ENCODE data around the gene LY9.

Gene LY9

DNA sequence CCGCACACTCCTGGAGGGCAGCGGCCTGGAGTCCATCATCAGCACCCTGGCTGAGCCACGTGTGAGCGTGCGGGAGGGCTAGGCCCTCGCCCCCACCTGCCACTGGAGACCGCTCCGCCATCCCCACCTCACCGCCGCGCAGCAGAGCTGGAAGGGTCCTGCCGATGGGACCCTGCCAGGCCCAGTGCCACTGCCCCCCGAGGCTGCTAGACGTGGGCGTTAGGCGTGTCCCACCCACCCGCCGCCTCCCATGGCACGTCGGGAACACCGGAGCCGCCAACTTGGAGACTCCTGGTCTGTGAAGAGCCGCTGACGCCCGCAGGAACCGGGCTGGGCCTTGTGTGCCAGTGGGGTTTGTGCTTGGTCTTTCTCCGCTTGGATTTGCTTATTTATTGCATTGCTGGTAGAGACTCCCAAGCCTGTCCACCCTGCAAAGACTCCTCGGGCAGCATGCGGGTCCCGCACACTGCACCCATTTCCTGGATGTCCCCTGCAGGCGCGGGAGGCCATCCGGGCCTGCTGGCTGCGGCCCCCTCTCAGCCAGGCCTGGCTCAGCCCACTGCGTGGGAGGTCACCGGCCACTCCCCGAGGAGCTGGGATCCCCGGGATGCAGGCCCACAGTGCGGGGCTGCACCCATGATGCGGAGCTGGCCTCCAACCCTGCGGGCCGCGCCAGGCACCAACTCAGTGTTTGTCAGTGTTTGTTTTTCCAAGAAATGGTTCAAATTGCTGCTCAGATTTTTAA lies 6.0 kb downstream of the LY9 start:
- no peak for FAIRE-seq

- FAIRE-seq: no peak
Observed at GRCh38 chr1:160806109-160806665, 10.2 kb downstream of the LY9 start.

DNA sequence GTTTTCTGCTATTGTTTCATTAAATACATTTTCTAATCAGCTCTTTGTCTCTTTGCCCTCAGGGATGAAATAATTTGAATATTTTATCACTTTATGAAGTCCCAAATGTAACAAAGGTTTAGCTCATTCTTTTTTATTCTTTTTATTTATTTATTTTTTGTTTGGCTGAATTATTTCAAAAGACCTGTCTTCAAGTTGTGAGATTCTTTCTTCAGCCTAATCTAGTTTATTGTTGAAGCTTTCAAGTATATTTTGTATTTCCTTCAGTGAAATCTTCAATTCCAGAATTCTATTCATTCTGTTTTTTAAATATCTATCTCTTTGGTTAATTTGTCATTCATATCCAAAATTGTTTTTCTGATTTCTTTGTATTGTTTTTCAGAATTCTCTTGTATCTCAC lies 10.8 kb downstream of the LY9 start:
- FAIRE-seq: no peak

GRCh38 chr1:160807247-160807646 lies 11.3 kb downstream of the LY9 start:
- FAIRE-seq: no peak

GRCh38 chr1:160807738-160808137 lies 11.8 kb downstream of the LY9 start:
- FAIRE-seq: no peak

- FAIRE-seq: no peak
Observed at GRCh38 chr1:160808289-160808688, 12.3 kb downstream of the LY9 start.

GRCh38 chr1:160810486-160810885 lies 14.5 kb downstream of the LY9 start:
- FAIRE-seq: no peak

- FAIRE-seq: no peak
Observed at GRCh38 chr1:160811147-160811546, 15.2 kb downstream of the LY9 start.

DNA sequence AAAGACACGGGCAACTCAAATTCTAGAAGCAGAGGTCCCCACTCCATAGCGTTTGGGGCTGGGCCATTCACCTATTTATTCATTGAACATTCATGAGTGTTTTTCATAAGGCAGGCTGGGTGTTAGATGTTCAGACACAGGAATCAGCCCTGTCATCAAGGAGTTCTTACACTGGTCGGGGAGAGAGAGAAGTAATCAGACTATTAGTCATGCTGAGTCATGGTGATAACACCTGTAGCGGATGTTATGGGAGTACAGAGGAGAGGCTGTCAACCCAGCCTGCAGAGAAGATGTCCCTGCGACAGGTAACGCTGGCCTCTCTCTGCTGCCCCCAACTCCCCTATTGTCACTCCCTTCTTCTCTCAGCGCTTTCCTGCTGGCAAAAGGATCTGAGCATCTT lies 17.2 kb downstream of the LY9 start:
- no peak for FAIRE-seq

- no peak for FAIRE-seq
Observed at GRCh38 chr1:160814316-160814715, 18.3 kb downstream of the LY9 start.

DNA sequence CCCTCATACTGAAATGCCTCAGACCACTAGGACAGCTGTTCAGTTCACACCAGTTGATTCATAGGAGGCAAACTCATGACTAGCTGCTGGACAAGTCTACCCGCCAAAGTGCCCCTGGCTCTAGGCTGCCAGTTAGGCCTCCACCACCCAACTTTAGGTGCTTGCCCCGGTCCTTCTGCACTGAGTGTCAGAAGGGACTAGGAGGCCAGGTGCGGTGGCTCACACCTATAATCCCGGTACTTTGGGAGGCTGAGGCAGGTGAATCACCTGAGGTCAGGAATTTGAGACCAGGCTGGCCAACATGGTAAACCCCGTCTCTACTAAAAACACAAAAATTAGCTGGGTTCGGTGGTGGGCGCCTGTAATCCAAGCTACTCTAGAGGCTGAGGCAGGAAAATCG lies 18.9 kb downstream of the LY9 start:
- no peak for FAIRE-seq

GRCh38 chr1:160818207-160818937 lies 22.4 kb downstream of the LY9 start:
- no peak for FAIRE-seq

- FAIRE-seq: no peak
Observed at GRCh38 chr1:160819186-160819585, 23.2 kb downstream of the LY9 start.

GRCh38 chr1:160821627-160822026 lies 25.7 kb downstream of the LY9 start:
- no peak for FAIRE-seq

- FAIRE-seq: no peak
Observed at GRCh38 chr1:160823296-160823695, 27.3 kb downstream of the LY9 start.

DNA sequence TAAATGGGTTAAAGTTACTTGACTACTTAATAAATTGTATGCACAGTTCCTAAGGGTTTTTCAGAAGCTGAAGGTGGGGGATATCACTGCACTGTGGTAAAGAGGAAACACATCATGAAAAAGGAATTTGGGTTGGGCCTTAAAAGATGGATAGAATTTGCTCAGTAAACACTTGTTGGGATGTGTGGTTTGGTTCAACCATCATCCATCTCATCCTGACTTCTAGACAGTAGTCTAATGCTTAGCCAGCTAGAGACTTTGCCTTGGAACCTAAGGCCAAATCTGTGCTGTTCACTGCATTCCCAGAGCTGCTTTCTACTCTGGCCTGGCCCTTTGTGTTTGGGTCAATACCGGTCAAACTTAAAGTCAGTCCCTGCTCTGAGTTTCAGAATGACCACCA lies 30.6 kb downstream of the LY9 start:
- no peak for FAIRE-seq

DNA sequence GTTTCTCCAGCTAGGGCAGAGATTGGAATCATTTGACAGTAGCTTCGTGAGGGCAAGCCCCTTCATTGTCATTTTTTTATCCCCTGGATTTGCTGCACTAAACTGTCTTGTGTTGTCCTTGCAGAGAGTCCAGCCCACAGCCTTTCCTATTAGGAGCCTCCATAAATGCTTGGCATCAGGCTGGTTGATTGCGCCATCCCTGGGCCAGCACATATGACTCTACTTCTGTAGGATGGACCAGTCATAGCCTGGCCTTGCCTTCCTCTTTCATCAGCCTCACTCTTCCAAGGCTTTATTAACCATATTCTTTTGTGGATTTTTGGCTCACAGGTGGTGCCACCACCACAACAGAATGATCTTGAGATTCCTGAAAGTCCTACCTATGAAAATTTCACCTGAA lies 31.4 kb downstream of the LY9 start:
- no peak for FAIRE-seq

GRCh38 chr1:160829766-160830165 lies 33.8 kb downstream of the LY9 start:
- no peak for FAIRE-seq

DNA sequence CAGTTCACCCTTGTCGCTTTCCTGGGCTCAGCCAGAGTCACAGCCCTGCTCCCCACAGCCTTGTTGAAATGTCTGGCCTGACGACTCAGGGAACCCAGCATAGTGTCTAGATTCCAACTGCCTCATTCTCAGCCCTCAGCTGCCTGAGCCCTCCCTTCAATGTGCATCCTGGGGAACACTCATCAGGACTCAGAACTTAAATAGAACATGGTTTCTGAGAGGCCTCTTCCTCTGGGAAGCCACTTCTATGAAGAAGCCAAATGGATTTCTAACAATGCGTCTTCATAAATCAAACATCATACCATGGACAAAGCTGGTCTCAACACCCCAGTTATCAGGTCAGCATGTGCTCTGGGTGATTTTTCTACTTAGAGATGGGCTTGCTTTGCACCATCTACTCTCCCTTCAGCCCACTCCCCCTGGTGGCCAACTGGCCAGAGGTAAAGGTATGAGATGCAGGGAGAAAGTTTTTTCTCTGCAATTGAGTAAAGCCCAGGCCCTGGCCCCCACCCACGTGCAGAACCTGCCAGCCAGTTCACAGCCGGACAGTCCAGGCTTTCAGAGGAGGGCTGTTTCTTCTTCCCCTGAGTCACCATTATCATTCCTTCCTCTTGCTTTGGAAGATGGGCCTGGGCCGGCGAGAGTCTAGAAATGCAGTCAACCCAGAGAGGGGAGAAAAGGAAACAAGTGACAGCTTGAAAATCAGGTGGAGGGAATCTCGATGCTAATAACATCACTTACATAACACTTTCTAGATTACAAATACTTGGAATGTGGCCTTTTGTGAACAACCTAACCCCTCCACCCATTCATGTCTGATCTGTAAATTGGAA lies 34.6 kb downstream of the LY9 start:
- FAIRE-seq: no peak

- FAIRE-seq: no peak
Observed at GRCh38 chr1:160834945-160835565, 39.1 kb downstream of the LY9 start.

GRCh38 chr1:160835751-160836150 lies 39.8 kb downstream of the LY9 start:
- no peak for FAIRE-seq

DNA sequence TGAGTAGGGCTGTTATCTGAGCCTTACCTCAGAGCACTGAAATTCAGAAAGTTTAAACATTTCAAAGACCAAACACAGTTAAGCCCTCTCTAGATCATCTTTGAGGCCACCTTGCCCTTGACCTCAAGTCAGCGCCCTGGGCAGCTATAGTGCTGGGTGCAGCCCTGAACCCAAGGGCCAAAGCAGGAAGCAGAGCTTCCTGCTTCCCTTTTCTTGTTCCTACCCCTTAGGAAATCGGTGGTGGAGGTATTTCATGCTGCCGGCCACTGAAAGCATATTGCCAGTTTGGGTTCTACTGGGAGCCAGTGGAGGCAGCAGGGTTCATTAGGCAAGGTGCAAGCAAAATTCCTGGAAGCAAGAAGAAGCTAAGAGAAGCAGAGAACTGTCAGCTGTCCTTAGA lies 40.6 kb downstream of the LY9 start:
- no peak for FAIRE-seq

Measured in endometrium (tissue), 2 donors.